Loucy (cell line): ENCODE results near the gene TSC22D4.

Experiments used
- EZH2phosphoT487 ChIP-seq: fragments of 200-600 bp; IDR thresholded peaks from 2 replicates; pipeline ENCODE4 v1.6.1; 2018; ENCODE audit warnings: antibody characterized with exemption, mild to moderate bottlenecking, moderate library complexity, borderline replicate concordance
- TF ChIP-seq, protein P1 (sequence below): fragments of 200-600 bp; sonication (generic); conservative IDR thresholded peaks from 2 replicates; pipeline ENCODE4 v1.5.1; 2014; ENCODE audit warnings: mild to moderate bottlenecking, antibody characterized with exemption, low read length

DNA sequence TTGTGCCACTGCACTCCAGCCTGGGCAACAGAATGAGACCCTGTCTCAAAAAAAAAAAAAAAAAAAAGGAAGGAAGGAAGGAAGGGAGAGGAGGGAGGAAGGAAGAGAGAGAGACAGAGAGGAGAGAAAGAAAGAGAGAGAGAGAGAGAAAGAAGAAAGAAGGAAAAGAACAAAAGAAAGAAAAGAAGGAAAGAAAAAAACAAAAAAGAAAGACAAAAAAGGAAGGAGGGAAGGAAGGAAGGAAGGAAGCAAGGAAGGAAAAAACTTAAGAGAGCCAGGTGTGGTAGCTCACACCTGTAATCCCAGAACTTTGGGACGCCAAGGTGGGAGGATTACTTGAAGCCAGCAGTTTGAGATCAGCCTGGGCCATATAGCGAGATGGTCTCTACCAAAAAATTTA, 14.2 kb downstream of the TSC22D4 start:
- TF ChIP-seq, protein P1, sequence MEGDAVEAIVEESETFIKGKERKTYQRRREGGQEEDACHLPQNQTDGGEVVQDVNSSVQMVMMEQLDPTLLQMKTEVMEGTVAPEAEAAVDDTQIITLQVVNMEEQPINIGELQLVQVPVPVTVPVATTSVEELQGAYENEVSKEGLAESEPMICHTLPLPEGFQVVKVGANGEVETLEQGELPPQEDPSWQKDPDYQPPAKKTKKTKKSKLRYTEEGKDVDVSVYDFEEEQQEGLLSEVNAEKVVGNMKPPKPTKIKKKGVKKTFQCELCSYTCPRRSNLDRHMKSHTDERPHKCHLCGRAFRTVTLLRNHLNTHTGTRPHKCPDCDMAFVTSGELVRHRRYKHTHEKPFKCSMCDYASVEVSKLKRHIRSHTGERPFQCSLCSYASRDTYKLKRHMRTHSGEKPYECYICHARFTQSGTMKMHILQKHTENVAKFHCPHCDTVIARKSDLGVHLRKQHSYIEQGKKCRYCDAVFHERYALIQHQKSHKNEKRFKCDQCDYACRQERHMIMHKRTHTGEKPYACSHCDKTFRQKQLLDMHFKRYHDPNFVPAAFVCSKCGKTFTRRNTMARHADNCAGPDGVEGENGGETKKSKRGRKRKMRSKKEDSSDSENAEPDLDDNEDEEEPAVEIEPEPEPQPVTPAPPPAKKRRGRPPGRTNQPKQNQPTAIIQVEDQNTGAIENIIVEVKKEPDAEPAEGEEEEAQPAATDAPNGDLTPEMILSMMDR: no peak
- TF ChIP-seq EZH2phosphoT487: no peak
